Neural cell (in vitro differentiated cells): Measurements from ENCODE around the gene SRGAP3.

ENCODE experiments used
- EP300 ChIP-seq: fragments of 450-650 bp; conservative IDR thresholded peaks from 2 replicates; pipeline ENCODE4 v1.6.1; 2014; ENCODE audit warnings: antibody characterized with exemption, mild to moderate bottlenecking, moderate library complexity; ENCODE audit not compliant: poor library complexity, severe bottlenecking
- POLR2AphosphoS5 ChIP-seq: IDR thresholded peaks from 2 replicates; pipeline ENCODE4 v1.6.1; 2012
- TF ChIP-seq, protein P1 (sequence below): fragments of 450-650 bp; IDR thresholded peaks from 2 replicates; pipeline ENCODE4 v1.5.1; 2014; ENCODE audit warnings: antibody characterized with exemption, mild to moderate bottlenecking, moderate library complexity; ENCODE audit not compliant: poor library complexity, severe bottlenecking

DNA sequence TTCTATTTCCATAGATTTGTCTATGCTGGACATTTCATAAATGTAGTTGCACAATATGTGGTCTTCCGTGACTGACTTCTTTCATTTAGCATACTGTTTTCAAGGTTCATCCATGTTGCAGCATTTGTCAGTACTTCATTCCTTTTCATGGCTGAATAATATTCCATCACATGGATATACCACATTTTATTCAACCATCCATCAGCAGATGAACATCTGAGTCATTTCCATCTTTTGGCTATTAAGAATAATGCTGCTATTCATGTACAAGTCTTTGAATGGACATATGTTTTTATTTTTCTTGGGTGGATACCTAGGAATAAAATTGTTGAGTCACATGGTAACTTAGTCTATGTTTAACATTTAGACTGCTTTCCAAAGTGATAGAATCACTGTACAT lies 186.9 kb downstream of the SRGAP3 start:
- no peak for TF ChIP-seq POLR2AphosphoS5
- TF ChIP-seq, protein P1, sequence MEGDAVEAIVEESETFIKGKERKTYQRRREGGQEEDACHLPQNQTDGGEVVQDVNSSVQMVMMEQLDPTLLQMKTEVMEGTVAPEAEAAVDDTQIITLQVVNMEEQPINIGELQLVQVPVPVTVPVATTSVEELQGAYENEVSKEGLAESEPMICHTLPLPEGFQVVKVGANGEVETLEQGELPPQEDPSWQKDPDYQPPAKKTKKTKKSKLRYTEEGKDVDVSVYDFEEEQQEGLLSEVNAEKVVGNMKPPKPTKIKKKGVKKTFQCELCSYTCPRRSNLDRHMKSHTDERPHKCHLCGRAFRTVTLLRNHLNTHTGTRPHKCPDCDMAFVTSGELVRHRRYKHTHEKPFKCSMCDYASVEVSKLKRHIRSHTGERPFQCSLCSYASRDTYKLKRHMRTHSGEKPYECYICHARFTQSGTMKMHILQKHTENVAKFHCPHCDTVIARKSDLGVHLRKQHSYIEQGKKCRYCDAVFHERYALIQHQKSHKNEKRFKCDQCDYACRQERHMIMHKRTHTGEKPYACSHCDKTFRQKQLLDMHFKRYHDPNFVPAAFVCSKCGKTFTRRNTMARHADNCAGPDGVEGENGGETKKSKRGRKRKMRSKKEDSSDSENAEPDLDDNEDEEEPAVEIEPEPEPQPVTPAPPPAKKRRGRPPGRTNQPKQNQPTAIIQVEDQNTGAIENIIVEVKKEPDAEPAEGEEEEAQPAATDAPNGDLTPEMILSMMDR, result no peak
- TF ChIP-seq EP300, result no peak
